ENCODE data around the gene PIK3AP1. TPM values are rescaled to one million over a fixed set of nuclear protein-coding genes. Genes with fewer than 3 reads are reported as not detected.
"Not testable (repeated sequence)": the region's sequence is repeated elsewhere in the genome, so short reads cannot be mapped to it uniquely, and the experiment has no call there.

PIK3AP1 gene
- total RNA-seq, 4 donors from 2014 or later = 16.6 to 34.7 (median 29.7) TPM

GRCh38 chr10:96756111-96756903, 36.0 kb upstream of the PIK3AP1 start:
- DNase-seq (ENCODE audit: low spot score) (no peak), ATAC-seq (ENCODE audit: low FRiP score) (no peak)
- no peak for TF ChIP-seq CTCF (IDR thresholded peaks at IDR 0.05)

DNA sequence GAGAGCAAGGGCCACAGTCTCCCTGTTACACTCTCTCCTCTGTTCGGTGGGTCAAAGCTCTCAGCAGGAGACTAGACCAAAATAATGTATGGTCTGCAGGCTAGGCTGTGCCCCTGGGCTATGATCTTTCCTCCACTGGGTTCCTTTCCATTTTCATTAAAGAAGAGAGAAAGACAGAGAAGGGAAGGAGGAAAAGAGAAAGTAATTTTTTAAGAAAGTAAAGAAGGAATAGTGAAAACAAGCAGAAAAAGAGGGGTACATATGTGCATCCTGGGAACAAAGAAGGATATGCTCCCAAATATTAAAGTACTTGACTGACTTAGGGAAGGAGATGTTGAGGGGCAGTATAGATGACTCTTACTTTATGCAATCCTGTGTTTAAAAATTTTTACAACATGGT, 33.6 kb upstream of the PIK3AP1 start:
- no peak for TF ChIP-seq CTCF (IDR thresholded peaks at IDR 0.05)
- ATAC-seq (ENCODE audit: low FRiP score) = no peak

DNA sequence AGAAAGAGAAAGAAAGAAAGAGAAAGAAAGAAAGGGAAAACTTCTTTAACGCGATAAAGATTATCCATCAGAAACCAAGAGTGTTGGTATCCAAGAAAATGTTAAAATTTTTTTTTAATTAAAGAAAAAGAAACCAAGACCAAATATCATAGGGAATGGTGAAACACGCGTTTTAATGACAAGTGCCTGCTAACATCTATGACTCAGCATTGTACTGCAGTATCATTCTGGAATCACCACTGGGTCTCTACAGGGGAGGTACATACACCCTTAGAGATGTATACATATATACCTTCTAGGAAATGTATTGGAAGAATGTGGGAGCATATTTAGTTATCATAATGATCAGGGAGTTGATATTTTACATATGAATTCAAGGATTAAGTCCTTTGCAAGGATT, 32.1 kb upstream of the PIK3AP1 start:
- DNase-seq (ENCODE audit: low spot score) (no peak), ATAC-seq (ENCODE audit: low FRiP score) (no peak)
- no peak for TF ChIP-seq CTCF (IDR thresholded peaks at IDR 0.05)

More for the DNA sequence above, 33.6 kb upstream of the PIK3AP1 start:
- no peak for DNase-seq (ENCODE audit: low spot score)

- not testable (repeated sequence) for ATAC-seq (ENCODE audit: low FRiP score); DNase-seq (ENCODE audit: low spot score)
Measured at GRCh38 chr10:96750316-96750715, 30.0 kb upstream of the PIK3AP1 start.

- no peak for TF ChIP-seq CTCF (IDR thresholded peaks at IDR 0.05)
- ATAC-seq (ENCODE audit: low FRiP score) (no peak), DNase-seq (ENCODE audit: low spot score) (no peak)
Measured at GRCh38 chr10:96747734-96748550, 27.6 kb upstream of the PIK3AP1 start.

DNA sequence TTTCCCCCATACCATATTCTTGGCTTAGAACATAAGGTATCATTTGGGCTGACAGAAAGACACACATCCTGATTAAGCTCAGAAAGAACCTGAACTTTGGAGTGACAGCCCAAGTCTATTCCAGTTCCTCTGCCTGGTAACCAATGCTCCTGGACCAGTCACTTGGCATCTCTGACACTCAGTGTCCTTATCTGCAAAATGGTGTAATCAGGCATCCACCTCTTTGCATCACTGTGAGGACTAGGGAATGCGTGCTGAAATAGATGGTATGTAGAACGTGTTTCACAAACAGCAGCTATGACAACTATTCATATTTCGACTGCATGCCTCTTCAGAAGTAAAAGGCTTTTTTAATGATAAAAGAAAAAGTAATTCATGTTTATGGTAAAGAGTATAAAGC, 26.2 kb upstream of the PIK3AP1 start:
- DNase-seq (ENCODE audit: low spot score) (no peak), ATAC-seq (ENCODE audit: low FRiP score) (no peak)
- no peak for TF ChIP-seq CTCF (IDR thresholded peaks at IDR 0.05)

- no peak for TF ChIP-seq CTCF (IDR thresholded peaks at IDR 0.05)
- ATAC-seq (ENCODE audit: low FRiP score) = no peak
- DNase-seq (ENCODE audit: low spot score) = no peak
Measured at GRCh38 chr10:96745950-96746349, 25.6 kb upstream of the PIK3AP1 start.
